GM21528 (cell line): ENCODE measurements around the gene SMAD9.

Source experiments
- ATAC-seq: cut with Tn5 transposase; IDR thresholded peaks from one replicate; pipeline ENCODE4 v1.9.1; 2021; ENCODE audit warnings: mild to moderate bottlenecking, moderate library complexity; ENCODE audit not compliant: unreplicated experiment, low FRiP score

SMAD9 gene

GRCh38 chr13:36870050-36870692, 49.9 kb downstream of the SMAD9 start:
- ATAC-seq = no peak

DNA sequence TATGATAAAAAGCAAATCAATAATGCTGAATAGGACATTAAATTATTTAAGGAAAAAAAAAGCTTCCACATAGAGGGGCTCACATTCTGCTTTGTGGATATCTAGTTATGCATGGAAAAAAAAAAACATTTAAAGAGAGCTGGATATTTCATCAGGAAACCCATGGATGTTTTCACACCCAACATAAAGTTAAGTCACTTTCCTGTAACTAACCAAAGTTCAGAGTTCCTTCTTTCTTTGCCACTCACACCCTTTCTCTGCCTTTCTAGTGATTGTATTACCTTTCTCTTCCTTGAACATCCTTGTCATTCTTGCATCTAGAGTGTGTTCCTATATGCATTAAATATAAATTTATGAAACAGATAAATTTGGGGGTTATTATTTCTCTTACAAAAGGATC, 53.8 kb downstream of the SMAD9 start:
- no peak for ATAC-seq

DNA sequence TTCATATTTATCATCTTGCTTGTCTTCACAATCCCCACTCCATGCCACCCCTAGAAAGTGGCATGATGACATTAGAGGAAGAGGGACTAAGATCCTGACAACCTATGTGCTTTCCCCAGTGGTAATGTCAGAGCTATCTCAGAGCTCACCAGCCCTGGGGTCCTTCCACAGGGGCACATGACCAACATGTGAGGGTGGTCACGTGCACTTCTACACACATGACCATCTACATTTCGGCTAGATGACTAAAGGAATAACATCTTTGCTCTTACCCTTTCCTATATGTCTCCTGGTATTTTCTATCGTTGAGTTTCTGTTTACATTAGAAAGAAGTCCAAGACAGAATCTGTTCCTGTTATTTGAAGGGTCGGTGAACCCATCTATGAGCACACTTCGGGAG, 54.8 kb downstream of the SMAD9 start:
- ATAC-seq = no peak

GRCh38 chr13:36862722-36863121, 57.3 kb downstream of the SMAD9 start:
- no peak for ATAC-seq

DNA sequence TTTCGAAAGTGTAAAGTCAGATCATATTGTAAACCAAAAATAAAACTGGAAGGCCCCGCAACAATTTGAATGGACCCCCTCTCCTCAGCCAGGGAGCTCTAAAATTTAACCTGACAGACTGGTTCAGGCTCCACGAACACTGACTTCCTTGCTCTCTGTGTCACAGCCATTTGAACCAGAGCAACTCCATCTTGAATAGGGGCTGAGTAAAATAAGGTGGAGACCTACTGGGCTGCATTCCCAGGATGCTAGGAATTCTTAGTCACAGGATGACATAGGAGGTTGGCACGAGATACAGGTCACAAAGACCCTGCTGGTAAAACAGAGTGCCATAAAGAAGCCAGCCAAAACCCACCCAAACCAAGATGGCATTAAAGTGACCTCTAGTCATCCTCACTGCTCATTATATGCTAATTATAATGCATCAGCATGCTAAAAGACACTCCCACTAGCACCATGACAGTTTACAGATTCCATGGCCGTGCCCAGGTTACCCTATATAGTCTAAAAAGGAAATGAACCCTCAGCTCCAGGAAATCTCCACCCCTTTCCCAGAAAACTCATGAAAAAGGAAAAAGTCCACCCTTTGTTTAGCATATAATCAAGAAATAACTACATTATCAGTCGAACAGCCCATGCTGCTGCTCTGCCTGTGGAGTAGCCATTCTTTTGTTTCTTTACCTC, 57.9 kb downstream of the SMAD9 start:
- no peak for ATAC-seq

DNA sequence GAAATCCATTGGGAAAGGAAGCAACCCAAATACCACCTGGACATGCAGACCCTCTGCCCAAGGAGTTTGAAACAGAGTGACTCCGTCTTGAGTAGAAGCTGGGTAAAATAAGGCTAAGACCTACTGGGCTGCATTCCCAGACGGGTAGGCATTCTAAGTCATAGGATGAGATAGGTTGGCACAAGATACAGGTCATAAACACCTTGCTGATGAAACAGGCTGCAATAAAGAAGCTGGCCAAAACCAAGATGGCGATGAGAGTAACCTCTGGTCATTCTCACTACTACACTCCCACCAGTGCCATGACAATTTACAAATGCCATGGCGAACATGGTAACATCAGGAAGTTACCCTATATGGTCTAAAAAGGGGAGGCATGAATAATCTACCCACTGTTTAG, 60.8 kb downstream of the SMAD9 start:
- no peak for ATAC-seq

DNA sequence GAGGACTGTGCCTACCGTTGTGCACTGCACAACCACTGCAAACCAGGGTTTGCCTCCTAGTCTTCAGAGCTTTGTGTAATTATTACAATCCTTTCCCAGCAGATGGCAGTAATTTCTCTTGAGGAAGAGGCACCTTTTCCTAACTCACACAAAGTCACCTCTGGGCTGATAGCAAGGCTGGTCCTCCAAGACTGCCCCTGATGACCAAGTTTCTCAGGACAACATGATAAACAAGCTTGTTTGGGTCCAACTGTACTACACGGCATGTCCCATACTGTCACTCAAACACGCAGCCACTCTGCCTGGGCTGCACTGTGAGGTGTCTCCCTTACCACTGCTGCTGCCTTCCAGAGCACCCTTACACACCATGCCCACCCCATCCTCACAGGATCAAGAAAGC, 61.7 kb downstream of the SMAD9 start:
- ATAC-seq = no peak

DNA sequence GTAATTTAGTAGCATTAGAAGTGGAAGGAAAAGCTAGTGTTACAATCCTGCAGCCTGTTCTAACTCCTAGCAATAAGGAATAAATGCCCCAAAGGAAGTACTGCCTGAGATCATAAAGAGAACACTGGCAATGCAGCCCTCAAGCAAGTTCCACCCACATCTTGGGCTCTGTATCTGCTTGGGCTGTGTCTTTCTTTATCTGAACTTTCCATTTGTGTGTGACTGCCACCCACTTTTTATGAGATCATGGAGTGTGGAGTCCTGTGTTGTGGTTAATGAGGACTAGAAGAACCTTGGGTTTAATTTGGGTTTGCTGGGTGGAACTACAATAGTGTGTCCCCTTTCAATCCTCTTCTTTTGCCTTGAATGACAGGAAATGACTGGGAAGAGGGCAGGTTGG, 62.8 kb downstream of the SMAD9 start:
- no peak for ATAC-seq

- no peak for ATAC-seq
These were observed 69.1 kb downstream of the SMAD9 start for GRCh38 chr13:36850790-36851438.

- no peak for ATAC-seq
These were observed 71.6 kb downstream of the SMAD9 start for GRCh38 chr13:36848199-36848982.

DNA sequence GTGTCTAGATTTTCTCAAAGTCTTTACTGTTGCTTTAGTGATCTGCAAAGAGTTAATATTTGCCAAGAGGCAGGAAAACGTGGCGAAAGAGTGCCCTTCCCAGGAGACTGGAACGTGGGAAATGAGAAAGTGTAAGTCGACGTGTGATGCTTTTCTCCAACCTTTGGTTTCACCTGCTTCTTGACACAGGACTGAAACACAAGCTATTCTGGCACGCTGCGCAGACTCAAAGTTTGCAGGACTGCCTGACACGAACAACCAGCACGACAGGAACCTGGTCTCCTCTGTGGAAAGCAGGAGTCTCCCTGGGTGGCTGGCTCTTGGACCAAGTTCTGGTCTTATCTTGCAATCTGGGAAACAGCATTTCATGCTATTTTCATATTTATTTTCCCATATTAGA, 72.4 kb downstream of the SMAD9 start:
- no peak for ATAC-seq

GRCh38 chr13:36841391-36841790, 78.6 kb downstream of the SMAD9 start:
- no peak for ATAC-seq

DNA sequence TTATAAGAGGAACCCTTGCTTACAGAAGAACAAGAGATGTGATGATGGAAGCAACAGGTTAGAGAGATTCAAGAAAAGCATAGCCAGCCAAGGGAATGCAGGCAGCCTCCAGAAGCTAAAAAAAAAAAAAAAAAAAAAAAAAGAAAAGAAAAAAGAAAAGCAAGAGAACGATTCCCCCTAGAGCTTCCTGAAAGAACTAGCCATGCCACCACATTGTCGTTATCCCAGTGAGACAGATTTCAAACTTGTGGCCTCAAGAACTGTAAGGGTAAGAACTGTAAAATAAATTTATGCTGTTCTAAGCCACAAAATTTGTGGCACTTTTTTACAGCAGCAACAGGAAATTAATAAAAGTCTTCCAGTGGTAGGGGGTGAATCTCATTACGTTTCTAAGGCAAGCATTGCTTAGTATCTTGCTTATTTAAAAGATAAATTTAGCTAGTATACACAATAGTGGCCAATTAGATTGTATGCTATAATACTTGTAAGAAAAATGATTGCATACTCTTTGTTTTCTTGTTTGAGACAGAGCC, 79.3 kb downstream of the SMAD9 start:
- ATAC-seq = no peak

DNA sequence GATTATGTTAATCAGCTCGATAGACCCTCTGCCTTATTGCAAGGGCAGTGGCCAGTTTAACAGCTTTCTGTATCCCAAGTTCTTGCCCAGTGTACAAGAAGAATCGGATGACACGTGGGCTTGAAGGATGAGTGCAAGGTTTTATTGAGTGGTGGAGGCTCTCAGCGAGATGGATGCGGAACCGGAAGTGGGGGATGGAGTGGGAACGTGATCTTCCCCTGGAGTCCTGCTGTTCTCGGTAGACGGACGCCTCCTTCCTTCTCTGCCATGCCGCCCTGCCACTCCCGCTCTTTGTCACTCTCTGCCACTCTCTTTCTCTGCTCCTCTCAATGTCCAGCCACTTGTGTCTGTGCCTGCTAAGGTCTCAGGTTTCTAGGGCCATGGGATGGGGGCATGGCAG, 80.1 kb downstream of the SMAD9 start:
- no peak for ATAC-seq

GRCh38 chr13:36839281-36839680, 80.8 kb downstream of the SMAD9 start:
- ATAC-seq = no peak

- no peak for ATAC-seq
These were observed 82.5 kb downstream of the SMAD9 start for GRCh38 chr13:36837354-36838092.

GRCh38 chr13:36834299-36834698, 85.7 kb downstream of the SMAD9 start:
- no peak for ATAC-seq

- no peak for ATAC-seq
These were observed 88.7 kb downstream of the SMAD9 start for GRCh38 chr13:36831291-36831690.

DNA sequence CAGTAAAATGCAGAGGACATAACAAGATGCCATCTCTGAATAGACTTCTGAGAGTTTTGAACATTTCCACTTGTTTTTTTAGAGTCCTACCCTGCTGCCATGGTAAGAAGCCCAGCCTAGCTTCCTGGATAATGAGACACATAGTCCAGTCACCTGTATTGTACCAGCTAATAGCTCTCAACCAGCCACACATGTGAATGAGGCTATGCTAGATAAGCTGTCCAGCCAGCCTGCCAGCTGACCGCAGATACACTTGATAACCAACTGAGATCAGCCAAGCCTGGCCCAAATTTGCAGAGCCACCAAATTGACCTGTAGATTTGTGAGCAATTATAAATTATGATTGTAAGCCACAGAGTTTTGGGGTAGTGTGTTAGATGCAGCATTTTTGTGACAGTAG, 90.3 kb downstream of the SMAD9 start:
- ATAC-seq = no peak

DNA sequence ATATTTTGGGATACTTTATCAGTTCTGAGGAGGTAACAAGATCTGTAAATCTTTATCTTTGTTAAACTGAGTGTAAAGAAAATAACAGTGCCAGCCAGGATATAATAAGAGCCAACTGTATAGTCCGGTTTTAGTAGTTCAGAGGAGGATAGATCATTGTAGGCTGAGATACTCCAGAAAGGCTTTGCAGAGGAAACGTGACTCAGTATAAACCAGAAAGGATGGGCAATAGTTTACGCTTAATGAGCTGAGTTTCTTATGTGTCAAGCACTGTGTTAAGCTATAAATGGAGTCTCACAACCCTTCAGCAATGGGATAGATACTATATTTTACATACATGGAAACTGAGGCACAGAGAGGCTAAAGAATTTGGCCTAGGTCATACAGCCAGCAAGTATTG, 97.3 kb downstream of the SMAD9 start:
- ATAC-seq = no peak
